LoVo (cell line): ENCODE measurements around the gene RPS6KC1.
"Not testable (repeated sequence)": the region's sequence is repeated elsewhere in the genome, so short reads cannot be mapped to it uniquely, and the experiment has no call there.

Experiments used
- DNase-seq: peaks from one replicate; pipeline ENCODE4 v3.0.0-alpha.2; 2016; ENCODE audit warnings: low spot score

The RPS6KC1 gene

GRCh38 chr1:213154056-213154685 is 103.1 kb downstream of the RPS6KC1 start:
- DNase-seq, result no peak

GRCh38 chr1:213159376-213159775 is 108.3 kb downstream of the RPS6KC1 start:
- no peak for DNase-seq

DNA sequence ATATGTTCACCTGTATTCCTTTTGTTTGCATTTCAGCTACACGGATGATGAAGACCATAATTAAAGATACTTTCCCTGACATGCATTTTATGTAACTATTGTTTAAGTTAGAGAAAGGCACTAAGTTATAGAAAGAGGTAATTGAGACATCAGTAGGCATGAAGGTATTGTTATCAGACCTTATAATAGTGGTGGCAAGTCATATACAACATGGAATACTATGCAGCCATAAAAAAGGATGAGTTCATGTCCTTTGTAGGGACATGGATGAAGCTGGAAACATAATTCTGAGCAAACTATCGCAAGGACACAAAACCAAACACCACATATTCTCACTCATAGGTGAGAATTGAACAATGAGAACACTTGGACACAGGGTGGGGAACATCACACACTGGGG is 109.4 kb downstream of the RPS6KC1 start:
- DNase-seq, result not testable (repeated sequence)

GRCh38 chr1:213162338-213162737 is 111.3 kb downstream of the RPS6KC1 start:
- DNase-seq, result no peak

- DNase-seq, result no peak
These were observed 111.8 kb downstream of the RPS6KC1 start for GRCh38 chr1:213162862-213163261.

GRCh38 chr1:213163278-213163711 is 112.3 kb downstream of the RPS6KC1 start:
- no peak for DNase-seq

DNA sequence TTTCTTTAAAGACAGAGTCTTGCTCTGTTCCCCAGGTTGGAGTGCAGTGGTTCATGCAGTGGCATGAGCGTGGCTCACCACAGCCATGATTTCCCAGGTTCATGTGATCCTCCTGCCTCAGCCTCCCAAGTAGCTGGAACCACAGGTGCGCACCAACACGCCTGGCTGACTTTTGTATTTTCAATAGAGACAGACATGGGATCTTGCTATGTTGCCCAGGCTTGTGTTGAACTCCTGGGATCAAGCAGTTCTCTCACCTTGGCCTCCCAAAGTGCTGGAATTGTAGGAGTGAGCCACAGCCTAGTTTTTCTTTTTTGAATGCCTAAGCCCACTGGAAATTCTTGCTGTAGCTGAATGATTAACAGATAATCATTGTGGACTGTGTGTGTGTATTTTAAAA is 113.5 kb downstream of the RPS6KC1 start:
- no peak for DNase-seq

DNA sequence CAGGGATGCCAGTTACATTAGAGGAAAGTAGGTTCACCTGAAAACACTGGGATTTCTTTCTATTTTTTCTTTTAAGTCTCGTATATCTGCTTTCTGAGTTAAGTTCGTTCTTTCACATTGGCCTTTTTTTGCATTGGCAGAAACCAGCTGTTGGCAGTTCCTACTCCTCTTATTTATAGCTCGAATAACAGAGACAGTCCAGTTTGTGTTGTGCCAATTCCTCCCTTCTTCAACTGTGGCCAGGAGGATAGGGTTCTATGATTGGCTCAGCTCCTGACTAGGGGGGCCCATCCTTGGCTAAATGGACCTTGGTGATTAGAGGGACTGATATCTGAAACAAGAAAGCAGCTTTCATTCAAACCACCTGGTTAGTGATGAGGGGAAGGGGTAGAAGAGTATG is 115.8 kb downstream of the RPS6KC1 start:
- DNase-seq, result no peak

- no peak for DNase-seq
These were observed 120.7 kb downstream of the RPS6KC1 start for GRCh38 chr1:213171711-213172110.

GRCh38 chr1:213176341-213176740 is 125.3 kb downstream of the RPS6KC1 start:
- DNase-seq, result no peak

DNA sequence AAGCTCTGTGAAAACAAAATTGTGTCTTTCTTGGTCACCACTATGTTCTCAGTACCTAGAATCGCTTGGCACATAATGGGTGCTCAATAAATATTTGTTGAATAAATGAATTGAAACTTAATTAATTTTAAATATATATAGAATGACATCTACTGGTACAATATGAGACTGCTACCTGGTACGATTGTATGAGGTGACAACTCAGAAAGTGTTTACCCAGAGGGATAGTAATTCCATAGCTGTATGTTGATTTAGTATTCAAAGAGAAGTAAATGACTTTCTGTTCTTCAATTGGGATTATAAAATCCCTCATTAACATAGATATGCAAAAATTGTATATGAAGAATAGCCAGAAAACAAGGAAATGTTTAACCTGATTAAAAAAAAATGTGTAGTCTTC is 128.7 kb downstream of the RPS6KC1 start:
- no peak for DNase-seq

- DNase-seq, result no peak
These were observed 129.8 kb downstream of the RPS6KC1 start for GRCh38 chr1:213180833-213181232.

- no peak for DNase-seq
These were observed 132.1 kb downstream of the RPS6KC1 start for GRCh38 chr1:213183036-213183672.

DNA sequence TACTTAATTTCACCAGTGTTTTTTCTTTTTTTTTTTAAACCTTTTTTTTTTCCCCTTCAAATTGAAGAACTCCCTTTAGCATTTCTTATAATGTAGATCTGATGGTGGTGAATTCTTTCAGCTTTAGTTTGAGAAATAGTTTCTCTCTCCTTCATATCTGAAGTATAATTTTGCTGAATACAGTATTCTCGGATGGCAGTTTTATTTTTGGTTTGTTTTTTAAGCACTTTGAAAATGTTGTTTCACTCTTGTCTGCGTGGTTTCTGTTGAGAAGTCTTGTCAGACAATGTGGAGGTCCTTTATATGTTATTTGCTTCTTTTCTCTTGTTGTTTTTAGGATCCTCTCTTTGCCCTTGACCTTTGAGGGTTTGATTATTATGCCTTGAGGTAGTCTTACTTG is 135.1 kb downstream of the RPS6KC1 start:
- no peak for DNase-seq

GRCh38 chr1:213192026-213192425 is 141.0 kb downstream of the RPS6KC1 start:
- DNase-seq, result no peak

DNA sequence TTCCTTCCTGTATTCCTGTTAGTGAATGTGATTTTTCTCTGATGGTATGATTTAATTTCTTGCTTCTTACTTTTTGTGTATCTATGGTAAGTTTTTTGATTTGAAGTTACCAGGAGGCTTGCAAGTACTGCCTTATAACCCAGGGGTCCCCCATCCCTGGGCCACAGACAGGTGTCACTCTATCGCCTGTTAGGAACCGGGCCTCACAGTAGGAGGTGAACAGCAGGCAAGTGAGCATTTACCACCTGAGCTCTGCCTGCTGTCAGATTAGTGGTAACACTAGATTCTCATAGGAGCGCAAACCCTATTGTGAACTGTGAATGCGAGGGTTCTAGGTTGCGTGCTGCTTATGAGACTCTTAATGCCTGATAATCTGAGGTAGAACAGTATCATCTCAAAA is 143.3 kb downstream of the RPS6KC1 start:
- DNase-seq, result no peak

DNA sequence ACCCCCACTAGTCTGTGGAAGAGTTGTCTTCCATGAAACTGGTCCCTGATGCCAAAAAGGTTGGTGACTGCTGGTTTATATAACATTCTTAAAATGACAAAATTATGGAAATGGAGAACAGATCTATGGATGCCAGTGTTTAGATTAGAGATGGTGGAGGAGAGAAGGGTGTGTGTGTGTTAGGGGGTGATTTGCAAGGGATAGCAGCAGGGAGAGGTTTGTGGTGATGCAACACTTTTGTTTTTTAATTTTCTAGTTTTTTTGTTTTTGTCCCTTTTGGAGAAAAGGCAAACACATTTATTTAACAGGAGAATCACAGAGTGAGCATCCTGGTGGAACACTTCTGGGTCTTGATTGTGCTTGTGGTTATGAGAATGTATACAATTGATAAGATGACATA is 143.8 kb downstream of the RPS6KC1 start:
- no peak for DNase-seq

- not testable (repeated sequence) for DNase-seq
These were observed 145.4 kb downstream of the RPS6KC1 start for GRCh38 chr1:213196328-213197054.

- no peak for DNase-seq
These were observed 149.6 kb downstream of the RPS6KC1 start for GRCh38 chr1:213200630-213201029.

DNA sequence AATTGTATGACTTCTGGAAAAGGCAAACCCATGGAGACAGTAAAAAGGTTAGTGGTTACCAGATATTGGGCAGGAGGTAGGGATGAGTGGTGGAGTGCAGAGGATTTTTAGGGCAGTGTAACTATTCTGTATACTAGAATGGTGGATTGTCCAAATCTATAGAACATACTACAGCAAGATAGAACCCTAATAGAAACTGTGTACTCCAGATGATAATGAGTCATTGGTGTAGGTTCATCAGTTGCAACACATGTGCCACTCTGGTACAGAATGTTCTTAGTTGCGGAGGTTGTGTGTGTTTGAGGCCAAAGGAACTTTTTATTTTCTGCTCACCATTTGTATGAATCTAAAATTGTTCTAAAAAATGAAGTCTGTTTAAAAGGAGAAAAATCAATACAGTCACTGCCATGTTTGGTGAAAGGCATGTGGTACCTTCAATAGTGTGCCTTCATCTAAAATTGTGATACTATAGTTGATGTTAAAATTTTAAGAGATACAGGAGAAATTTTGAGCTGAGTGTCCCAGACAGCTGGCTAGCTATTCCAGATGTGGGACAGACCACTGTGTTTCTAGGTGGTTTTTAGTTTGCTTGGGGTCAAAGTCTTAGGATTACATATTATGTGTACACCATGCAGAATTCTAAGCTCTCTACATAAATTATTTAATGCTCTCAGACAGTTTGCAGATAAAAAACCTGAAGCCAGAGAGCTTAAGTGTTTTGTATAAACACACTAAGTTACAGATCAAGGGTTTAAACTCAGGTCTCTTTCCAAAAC is 150.5 kb downstream of the RPS6KC1 start:
- DNase-seq, result no peak

DNA sequence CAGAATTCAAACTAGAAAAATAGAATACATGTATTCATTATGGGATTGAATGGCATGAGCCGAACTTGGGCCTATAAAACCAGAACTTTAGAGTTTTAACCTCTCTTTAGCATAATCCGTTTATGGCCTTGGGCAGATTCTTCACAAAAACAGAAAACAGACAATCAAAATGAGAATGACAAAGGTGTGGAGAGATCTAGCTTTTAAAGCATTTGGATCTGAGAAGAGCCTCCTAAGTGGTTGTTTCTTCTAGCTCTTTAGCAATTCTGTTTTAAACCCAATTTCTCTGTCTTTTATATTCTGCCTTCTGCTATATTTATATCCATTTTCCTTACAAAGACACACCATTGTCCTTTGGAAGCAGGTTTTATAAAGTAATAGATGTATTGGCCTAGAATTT is 160.2 kb downstream of the RPS6KC1 start:
- DNase-seq, result no peak

- DNase-seq, result not testable (repeated sequence)
These were observed 168.0 kb downstream of the RPS6KC1 start for GRCh38 chr1:213219076-213219475.

GRCh38 chr1:213221209-213221608 is 170.2 kb downstream of the RPS6KC1 start:
- no peak for DNase-seq
